Panc1 (cell line): ENCODE measurements around the gene HELLS.

Source experiments
- POLR2AphosphoS5 ChIP-seq: IDR thresholded peaks from 2 replicates; pipeline ENCODE4 v1.6.1; 2012; ENCODE audit warnings: mild to moderate bottlenecking, low read depth, low read length, moderate library complexity
- TF ChIP-seq, protein P1 (sequence below): fragments of 450-650 bp; IDR thresholded peaks from 2 replicates; pipeline ENCODE4 v1.5.1; 2017; ENCODE audit warnings: mild to moderate bottlenecking

GRCh38 chr10:94622666-94623205 lies 77.1 kb downstream of the HELLS start:
- TF ChIP-seq, protein P1, sequence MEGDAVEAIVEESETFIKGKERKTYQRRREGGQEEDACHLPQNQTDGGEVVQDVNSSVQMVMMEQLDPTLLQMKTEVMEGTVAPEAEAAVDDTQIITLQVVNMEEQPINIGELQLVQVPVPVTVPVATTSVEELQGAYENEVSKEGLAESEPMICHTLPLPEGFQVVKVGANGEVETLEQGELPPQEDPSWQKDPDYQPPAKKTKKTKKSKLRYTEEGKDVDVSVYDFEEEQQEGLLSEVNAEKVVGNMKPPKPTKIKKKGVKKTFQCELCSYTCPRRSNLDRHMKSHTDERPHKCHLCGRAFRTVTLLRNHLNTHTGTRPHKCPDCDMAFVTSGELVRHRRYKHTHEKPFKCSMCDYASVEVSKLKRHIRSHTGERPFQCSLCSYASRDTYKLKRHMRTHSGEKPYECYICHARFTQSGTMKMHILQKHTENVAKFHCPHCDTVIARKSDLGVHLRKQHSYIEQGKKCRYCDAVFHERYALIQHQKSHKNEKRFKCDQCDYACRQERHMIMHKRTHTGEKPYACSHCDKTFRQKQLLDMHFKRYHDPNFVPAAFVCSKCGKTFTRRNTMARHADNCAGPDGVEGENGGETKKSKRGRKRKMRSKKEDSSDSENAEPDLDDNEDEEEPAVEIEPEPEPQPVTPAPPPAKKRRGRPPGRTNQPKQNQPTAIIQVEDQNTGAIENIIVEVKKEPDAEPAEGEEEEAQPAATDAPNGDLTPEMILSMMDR: no peak
- TF ChIP-seq POLR2AphosphoS5: no peak
